Esophagus muscularis mucosa (tissue), 4 donors: ENCODE results near the gene SNX14. TPM values are rescaled to one million over a fixed set of nuclear protein-coding genes. Genes with fewer than 3 reads are reported as not detected.

Source experiments
- DNase-seq: peaks from one replicate; pipeline ENCODE4 v3.0.0-alpha.2; 2017; ENCODE audit errors: extremely low spot score
- H3K27ac ChIP-seq, 4 donors: fragments of 200-600 bp; sonication (generic); replicated peaks in 1 of 4; 1 replicate in 3 of 4; 2 replicates in 1 of 4; pipeline ENCODE4 v1.5.1; 2016 to 2019; ENCODE audit warnings: mild to moderate bottlenecking in 1 of 4
- H3K27me3 ChIP-seq, 4 donors: fragments of 200-600 bp; sonication (generic); one replicate each; pipeline versions ENCODE4 v1.5.1 to v1.6.0; 2016 to 2019
- H3K36me3 ChIP-seq, 4 donors: fragments of 200-600 bp; sonication (generic); one replicate each; pipeline ENCODE4 v1.5.1; 2016 to 2019
- H3K4me1 ChIP-seq, 4 donors: fragments of 200-600 bp; sonication (generic); one replicate each; pipeline ENCODE4 v1.5.1; 2016 to 2019
- H3K4me3 ChIP-seq, 4 donors: fragments of 200-600 bp; sonication (generic); 1 replicate in 2 of 4; 2 replicates in 2 of 4; pipeline ENCODE4 v1.5.1; 2016 to 2019; ENCODE audit warnings: mild to moderate bottlenecking in 4 of 4, moderate library complexity in 1 of 4
- H3K9me3 ChIP-seq, 4 donors: fragments of 200-600 bp; sonication (generic); 1 replicate in 3 of 4; 2 replicates in 1 of 4; pipeline ENCODE4 v1.5.1; 2016 to 2019
- EP300 ChIP-seq: sonication (generic); formaldehyde crosslinking; IDR thresholded peaks from one replicate; pipeline ENCODE4 v1.6.1; 2017; ENCODE audit warnings: antibody characterized with exemption
- POLR2A ChIP-seq: fragments of 450-650 bp; IDR thresholded peaks from one replicate; pipeline ENCODE4 v1.6.1; 2017; ENCODE audit warnings: antibody characterized with exemption, moderate library complexity, mild to moderate bottlenecking, low read depth
- POLR2AphosphoS5 ChIP-seq, 2 donors: sonication (generic); formaldehyde crosslinking; IDR thresholded peaks; one replicate each; pipeline ENCODE4 v1.6.1; 2017; ENCODE audit warnings: antibody characterized with exemption in 2 of 2
- WGBS: methylation state at CpG from one replicate; pipeline ENCODE4 v1.1.5; 2018; 5-methylcytosine and 5-hydroxymethylcytosine counted together
- intact Hi-C: fragments of 100-400 bp; cut with DNase I; formaldehyde crosslinking; loops from one replicate; pipeline ENCODE4 v1.15.1; 2023
- total RNA-seq, 4 donors: library from RNA; depleted of rRNA; stranded (reverse); fragments of >200 nt; gene quantifications; one replicate each; pipeline versions ENCODE4 v1.1.0 to v1.2.1, GENCODE V29; 2016
- TF ChIP-seq, protein P1 (sequence below), 3 experiments: fragments of 200-600 bp in 2 of 3; fragments of 450-650 bp in 1 of 3; sonication (generic) in 2 of 3; IDR thresholded peaks; one replicate each; pipeline ENCODE4 v1.5.1; 2017 to 2019; ENCODE audit warnings: antibody characterized with exemption in 3 of 3, mild to moderate bottlenecking in 2 of 3, moderate library complexity in 1 of 3

Gene SNX14
- total RNA-seq, 4 donors from 2014 or later, result 39.6 to 60.6 (median 41.5) TPM

DNA sequence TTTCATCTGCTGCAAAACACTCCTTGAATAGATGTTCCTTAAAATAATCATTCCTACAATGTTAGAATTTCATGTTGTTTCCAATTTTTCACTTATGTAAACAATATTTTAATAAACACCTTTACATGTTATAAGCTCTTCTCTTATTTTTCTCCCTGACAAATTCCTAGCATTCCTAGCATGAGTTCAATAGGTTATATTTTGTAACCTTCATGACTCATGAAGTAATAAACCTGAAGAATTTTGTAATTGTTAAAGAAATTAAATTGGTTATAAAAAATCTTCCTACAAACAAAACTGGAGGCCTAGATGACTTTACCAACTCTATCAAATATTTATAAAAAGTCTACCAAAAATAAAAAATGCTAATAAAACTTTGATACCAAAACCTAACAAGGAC lies 77.5 kb downstream of the SNX14 start:
- Histone ChIP-seq H3K4me1 (peaks cover 0 to 4% (median 0%) of the 10 kb centered on the region in 4 donors), H3K27me3 (no peaks in the 10 kb centered on the region), H3K36me3 (peaks cover 18 to 75% (median 48%) of the 10 kb centered on the region in 4 donors), H3K4me3 (no peak overlapping the region), H3K27ac (no peak overlapping the region), H3K9me3 (no peaks in the 10 kb centered on the region)
- intact Hi-C loops, result no loop called here
- TF ChIP-seq EP300 (no peak), POLR2A (no peak)
- no peak for DNase-seq

DNA sequence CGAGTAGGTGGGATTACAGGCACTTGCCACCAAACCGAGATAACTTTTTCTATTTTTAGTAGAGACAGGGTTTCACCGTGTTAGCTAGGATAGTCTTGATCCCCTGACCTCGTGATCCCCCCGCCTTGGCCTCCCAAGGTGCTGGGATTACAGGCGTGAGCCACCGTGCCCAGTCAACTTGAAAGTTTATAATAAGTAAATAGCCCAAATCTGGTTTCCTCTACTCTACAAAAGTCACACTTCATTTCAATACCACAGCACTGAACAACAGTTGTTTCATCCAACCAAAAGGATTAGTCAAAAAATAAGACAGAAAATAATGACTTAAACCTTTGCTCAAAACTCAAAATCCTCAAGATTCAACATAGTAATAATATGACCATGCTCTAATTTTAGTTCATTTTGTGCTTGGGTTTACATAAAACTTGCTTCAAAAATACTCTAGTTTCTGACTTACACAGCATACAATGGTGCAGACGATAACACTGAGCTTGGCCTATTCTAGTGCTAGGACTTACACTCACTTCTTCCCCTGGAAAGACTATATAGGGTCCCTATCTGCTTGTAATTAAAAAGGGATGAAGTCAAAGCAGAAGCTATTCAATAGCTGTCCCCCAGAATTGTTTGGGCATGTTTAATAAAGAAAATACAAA lies 87.1 kb downstream of the SNX14 start:
- WGBS, result 90% methylated on average over 8 of the region's 8 CpGs
- no peaks in the 10 kb centered on the region for H3K4me1 ChIP-seq
- H3K36me3 ChIP-seq, result peaks cover 11 to 59% (median 39%) of the 10 kb centered on the region in 4 donors
- no peaks in the 10 kb centered on the region for H3K27me3 ChIP-seq
- TF ChIP-seq EP300, result no peak
- TF ChIP-seq, protein P1, sequence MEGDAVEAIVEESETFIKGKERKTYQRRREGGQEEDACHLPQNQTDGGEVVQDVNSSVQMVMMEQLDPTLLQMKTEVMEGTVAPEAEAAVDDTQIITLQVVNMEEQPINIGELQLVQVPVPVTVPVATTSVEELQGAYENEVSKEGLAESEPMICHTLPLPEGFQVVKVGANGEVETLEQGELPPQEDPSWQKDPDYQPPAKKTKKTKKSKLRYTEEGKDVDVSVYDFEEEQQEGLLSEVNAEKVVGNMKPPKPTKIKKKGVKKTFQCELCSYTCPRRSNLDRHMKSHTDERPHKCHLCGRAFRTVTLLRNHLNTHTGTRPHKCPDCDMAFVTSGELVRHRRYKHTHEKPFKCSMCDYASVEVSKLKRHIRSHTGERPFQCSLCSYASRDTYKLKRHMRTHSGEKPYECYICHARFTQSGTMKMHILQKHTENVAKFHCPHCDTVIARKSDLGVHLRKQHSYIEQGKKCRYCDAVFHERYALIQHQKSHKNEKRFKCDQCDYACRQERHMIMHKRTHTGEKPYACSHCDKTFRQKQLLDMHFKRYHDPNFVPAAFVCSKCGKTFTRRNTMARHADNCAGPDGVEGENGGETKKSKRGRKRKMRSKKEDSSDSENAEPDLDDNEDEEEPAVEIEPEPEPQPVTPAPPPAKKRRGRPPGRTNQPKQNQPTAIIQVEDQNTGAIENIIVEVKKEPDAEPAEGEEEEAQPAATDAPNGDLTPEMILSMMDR (IDR thresholded peaks at IDR 0.05), result no peak
- no peak for TF ChIP-seq POLR2AphosphoS5 (IDR thresholded peaks at IDR 0.05)
- TF ChIP-seq POLR2A, result no peak
- H3K9me3 ChIP-seq, result no peaks in the 10 kb centered on the region
- H3K4me3 ChIP-seq, result no peak overlapping the region
- intact Hi-C loops, result no loop called here
- no peak for DNase-seq
- no peak overlapping the region for H3K27ac ChIP-seq

DNA sequence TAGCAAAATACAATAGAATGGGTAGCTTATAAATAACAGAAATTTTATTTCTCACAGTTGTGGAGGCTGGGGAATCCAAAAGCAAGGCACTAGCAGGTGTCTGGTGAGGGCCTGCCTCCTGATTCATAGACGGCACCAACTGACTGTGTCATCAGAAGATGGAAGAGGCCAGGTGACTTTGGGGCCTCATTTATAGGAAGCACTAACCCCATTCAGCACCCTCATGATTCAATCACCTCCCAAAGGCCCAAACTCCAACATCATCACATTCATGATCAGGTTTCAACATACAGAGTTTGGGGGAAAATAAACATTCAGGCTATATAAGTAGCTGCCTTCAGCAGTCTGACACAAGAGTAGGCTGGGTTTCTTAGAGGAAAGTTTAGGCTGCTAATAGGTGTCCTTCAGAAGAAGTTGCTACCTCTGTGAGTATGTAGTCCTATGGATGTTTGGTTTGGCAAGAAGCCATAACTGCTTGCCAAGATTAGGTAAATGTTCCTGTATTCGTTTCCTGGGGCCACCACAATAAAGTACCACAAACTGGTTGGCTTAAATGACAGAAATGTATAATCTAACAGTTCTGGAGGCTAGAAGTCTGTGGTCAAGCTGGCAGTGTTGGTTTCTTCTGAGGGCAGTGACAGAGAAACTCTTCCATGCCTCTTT lies 94.9 kb downstream of the SNX14 start:
- H3K9me3 ChIP-seq, result no peaks in the 10 kb centered on the region
- 57% methylated on average over 2 of the region's 2 CpGs for WGBS
- H3K27me3 ChIP-seq, result no peaks in the 10 kb centered on the region
- intact Hi-C loops, result no loop called here
- no peak for DNase-seq
- peaks cover 0 to 7% (median 0%) of the 10 kb centered on the region in 4 donors for H3K4me1 ChIP-seq
- H3K36me3 ChIP-seq, result peaks cover 5 to 20% (median 12%) of the 10 kb centered on the region in 4 donors
- no peak overlapping the region for H3K27ac ChIP-seq
- no peak overlapping the region for H3K4me3 ChIP-seq
- TF ChIP-seq, protein P1 (IDR thresholded peaks at IDR 0.05), result no peak
- no peak for TF ChIP-seq POLR2A
- TF ChIP-seq EP300, result no peak
- no peak for TF ChIP-seq POLR2AphosphoS5 (IDR thresholded peaks at IDR 0.05)

DNA sequence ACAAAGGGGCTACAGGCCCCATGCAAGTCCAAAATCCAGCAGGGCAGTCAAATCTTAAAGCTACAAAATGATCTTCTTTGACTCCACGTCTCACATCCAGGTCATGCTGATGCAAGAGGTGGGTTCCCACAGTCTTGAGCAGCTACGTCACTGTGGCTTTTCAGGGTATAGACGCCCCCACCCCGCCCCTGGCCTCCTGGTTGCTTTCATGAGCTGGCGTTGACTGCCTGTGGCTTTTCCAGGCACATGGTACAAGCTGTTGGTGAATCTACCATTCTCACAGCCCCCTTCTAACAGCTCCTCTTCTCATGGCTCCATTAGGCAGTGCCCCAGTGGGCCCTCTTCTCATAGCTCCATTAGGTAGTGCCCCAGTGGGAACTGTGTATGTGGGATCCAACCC lies 96.8 kb downstream of the SNX14 start:
- Histone ChIP-seq H3K9me3 (no peaks in the 10 kb centered on the region), H3K4me3 (no peak overlapping the region), H3K36me3 (peaks cover 0 to 12% (median 5%) of the 10 kb centered on the region in 4 donors), H3K4me1 (peaks cover 0 to 7% (median 0%) of the 10 kb centered on the region in 4 donors), H3K27me3 (no peaks in the 10 kb centered on the region), H3K27ac (no peak overlapping the region)
- TF ChIP-seq POLR2AphosphoS5 (IDR thresholded peaks at IDR 0.05) (no peak), POLR2A (no peak), EP300 (no peak)
- TF ChIP-seq, protein P1 (IDR thresholded peaks at IDR 0.05), result no peak
- 87% methylated on average over 4 of the region's 5 CpGs for WGBS
- DNase-seq, result no peak
- intact Hi-C loops, result no loop called here

GRCh38 chr6:85496009-85496579 lies 97.6 kb downstream of the SNX14 start:
- WGBS, result 87% methylated on average over 8 of the region's 8 CpGs
- TF ChIP-seq POLR2A (no peak), EP300 (no peak), POLR2AphosphoS5 (IDR thresholded peaks at IDR 0.05) (no peak)
- TF ChIP-seq, protein P1 (IDR thresholded peaks at IDR 0.05), result no peak
- no peak for DNase-seq
- no peaks in the 10 kb centered on the region for H3K27me3 ChIP-seq
- H3K4me3 ChIP-seq, result no peak overlapping the region
- intact Hi-C loops, result no loop called here
- H3K27ac ChIP-seq, result no peak overlapping the region
- H3K9me3 ChIP-seq, result no peaks in the 10 kb centered on the region
- peaks cover 0 to 4% (median 0%) of the 10 kb centered on the region in 4 donors for H3K36me3 ChIP-seq
- H3K4me1 ChIP-seq, result peaks cover 0 to 7% (median 0%) of the 10 kb centered on the region in 4 donors
